ENCODE measurements around the gene BTG1.
"Not testable (repeated sequence)": the region's sequence is repeated elsewhere in the genome, so short reads cannot be mapped to it uniquely, and the experiment has no call there.

The BTG1 gene

DNA sequence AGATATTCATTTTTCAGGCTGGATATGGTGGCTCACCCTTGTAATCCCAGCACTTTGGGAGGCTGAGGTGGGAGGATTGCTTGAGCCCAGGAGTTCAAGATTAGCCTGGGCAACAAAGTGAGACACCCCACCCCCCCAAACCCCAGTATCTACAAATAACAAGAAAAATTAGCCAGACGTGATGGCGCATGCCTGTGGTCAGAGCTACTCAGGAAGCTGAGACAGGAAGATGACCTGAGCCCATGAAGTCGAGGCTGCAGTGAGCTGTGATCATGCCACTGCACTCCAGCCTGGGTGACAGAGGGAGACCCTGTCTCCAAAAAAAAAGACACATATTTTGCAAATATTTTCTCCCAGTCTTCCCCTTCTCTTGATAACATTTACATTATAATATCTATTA is 51.3 kb downstream of the BTG1 start:
- H3K27me3 ChIP-seq (ENCODE audit: low read depth, low read length); H3K27ac ChIP-seq (ENCODE audit: low read length); H3K36me3 ChIP-seq (ENCODE audit: control insufficient read depth in 1 of 2, insufficient read depth in 2 of 2, low read length in 2 of 2): not testable (repeated sequence)

More for the DNA sequence above, 51.3 kb downstream of the BTG1 start:
- not testable (repeated sequence) for H3K4me3 ChIP-seq (ENCODE audit: low read depth in 1 of 2, low read length in 2 of 2); H3K4me1 ChIP-seq (ENCODE audit: control insufficient read depth in 1 of 2, insufficient read depth in 2 of 2, low read length in 2 of 2); H3K9me3 ChIP-seq (ENCODE audit: control insufficient read depth in 1 of 2, low read length in 2 of 2)
